ENCODE measurements around the gene SYT5. TPM values are rescaled to one million over a fixed set of nuclear protein-coding genes. Genes with fewer than 3 reads are reported as not detected.
"Not testable (repeated sequence)": the region's sequence is repeated elsewhere in the genome, so short reads cannot be mapped to it uniquely, and the experiment has no call there.

Gene SYT5
- total RNA-seq, 1 donor, result not detected

DNA sequence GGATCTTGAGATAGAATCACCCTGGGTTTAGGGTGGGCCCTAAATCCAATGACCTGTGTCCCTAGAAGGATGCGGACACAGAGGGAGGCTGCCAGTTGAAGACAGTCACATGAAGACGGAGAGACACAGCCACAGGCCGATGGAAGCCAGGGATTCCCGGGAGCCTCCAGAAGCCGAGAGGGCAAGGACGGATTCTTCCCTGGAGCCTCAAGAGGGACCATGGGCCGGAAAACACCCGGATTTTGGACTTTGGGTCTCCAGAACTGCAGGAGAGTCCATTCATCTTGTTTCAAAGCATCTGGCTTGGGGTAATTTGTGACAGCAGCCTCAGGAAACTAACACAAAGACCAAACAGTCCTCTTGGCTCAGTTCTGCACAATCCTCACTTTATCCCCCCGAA is 46.2 kb upstream of the SYT5 start:
- H3K9me3 ChIP-seq (ENCODE audit: low read depth, low read length), result no peaks in the 10 kb centered on the region
- no peak overlapping the region for H2AFZ ChIP-seq (ENCODE audit: low read length)
- no peak overlapping the region for H3K4me2 ChIP-seq (ENCODE audit: insufficient read depth, low read length)
- H3K4me3 ChIP-seq (ENCODE audit: insufficient read depth, low read length), result no peak overlapping the region
- no peaks in the 10 kb centered on the region for H3K27me3 ChIP-seq (ENCODE audit: insufficient read depth, low read length)
- DNase-seq (ENCODE audit: insufficient read length, low spot score, missing footprints), result peak; percentile 64
- TF ChIP-seq, protein P1, sequence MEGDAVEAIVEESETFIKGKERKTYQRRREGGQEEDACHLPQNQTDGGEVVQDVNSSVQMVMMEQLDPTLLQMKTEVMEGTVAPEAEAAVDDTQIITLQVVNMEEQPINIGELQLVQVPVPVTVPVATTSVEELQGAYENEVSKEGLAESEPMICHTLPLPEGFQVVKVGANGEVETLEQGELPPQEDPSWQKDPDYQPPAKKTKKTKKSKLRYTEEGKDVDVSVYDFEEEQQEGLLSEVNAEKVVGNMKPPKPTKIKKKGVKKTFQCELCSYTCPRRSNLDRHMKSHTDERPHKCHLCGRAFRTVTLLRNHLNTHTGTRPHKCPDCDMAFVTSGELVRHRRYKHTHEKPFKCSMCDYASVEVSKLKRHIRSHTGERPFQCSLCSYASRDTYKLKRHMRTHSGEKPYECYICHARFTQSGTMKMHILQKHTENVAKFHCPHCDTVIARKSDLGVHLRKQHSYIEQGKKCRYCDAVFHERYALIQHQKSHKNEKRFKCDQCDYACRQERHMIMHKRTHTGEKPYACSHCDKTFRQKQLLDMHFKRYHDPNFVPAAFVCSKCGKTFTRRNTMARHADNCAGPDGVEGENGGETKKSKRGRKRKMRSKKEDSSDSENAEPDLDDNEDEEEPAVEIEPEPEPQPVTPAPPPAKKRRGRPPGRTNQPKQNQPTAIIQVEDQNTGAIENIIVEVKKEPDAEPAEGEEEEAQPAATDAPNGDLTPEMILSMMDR (IDR thresholded peaks at IDR 0.05; ENCODE audit: extremely low read depth, low read depth, low read length), result no peak
- peaks cover 10% of the 10 kb centered on the region for H4K20me1 ChIP-seq (ENCODE audit: insufficient read depth, low read length)
- H3K4me1 ChIP-seq (ENCODE audit: insufficient read depth, low read length), result no peaks in the 10 kb centered on the region
- no peak overlapping the region for H3K27ac ChIP-seq (ENCODE audit: low read depth, low read length)
- H3K79me2 ChIP-seq (ENCODE audit: insufficient read depth, low read length), result no peaks in the 10 kb centered on the region
- H3K36me3 ChIP-seq (ENCODE audit: insufficient read depth, low read length), result peaks cover 10% of the 10 kb centered on the region

DNA sequence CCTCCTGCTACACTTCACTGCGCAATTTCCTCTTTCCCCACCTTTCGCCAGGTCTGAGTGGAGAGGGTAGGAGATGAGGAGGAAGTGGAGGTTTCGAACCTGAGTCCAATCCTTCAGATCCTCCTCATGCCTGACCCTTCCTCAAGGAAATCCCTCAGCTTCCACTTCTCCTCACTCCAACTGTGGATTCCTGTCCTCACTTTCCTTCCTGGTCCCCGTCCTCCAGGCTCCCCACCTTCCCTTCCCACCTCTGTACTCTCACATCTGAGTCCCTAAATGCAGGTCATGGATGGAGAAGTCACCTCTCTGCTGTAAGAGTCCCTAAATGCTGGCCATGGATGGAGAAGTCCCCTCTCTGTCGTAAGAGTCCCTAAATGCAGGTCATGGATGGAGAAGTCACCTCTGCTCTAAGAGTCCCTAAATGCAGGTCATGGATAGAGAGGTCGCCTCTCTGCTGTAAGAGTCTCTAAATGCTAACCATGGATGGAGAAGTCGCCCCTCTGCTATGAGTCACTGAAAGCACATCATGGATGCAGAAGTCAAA is 45.4 kb upstream of the SYT5 start:
- Histone ChIP-seq H3K9me3 (ENCODE audit: low read depth, low read length) (no peaks in the 10 kb centered on the region), H3K27ac (ENCODE audit: low read depth, low read length) (no peak overlapping the region), H3K4me1 (ENCODE audit: insufficient read depth, low read length) (no peaks in the 10 kb centered on the region), H3K4me2 (ENCODE audit: insufficient read depth, low read length) (no peak overlapping the region), H3K4me3 (ENCODE audit: insufficient read depth, low read length) (no peak overlapping the region), H3K79me2 (ENCODE audit: insufficient read depth, low read length) (no peaks in the 10 kb centered on the region), H3K27me3 (ENCODE audit: insufficient read depth, low read length) (no peaks in the 10 kb centered on the region), H2AFZ (ENCODE audit: low read length) (no peak overlapping the region), H3K36me3 (ENCODE audit: insufficient read depth, low read length) (peaks cover 6% of the 10 kb centered on the region), H4K20me1 (ENCODE audit: insufficient read depth, low read length) (peaks cover 10% of the 10 kb centered on the region)
- DNase-seq (ENCODE audit: insufficient read length, low spot score, missing footprints), result peak; percentile 56
- TF ChIP-seq, protein P1 (IDR thresholded peaks at IDR 0.05; ENCODE audit: extremely low read depth, low read depth, low read length), result no peak

DNA sequence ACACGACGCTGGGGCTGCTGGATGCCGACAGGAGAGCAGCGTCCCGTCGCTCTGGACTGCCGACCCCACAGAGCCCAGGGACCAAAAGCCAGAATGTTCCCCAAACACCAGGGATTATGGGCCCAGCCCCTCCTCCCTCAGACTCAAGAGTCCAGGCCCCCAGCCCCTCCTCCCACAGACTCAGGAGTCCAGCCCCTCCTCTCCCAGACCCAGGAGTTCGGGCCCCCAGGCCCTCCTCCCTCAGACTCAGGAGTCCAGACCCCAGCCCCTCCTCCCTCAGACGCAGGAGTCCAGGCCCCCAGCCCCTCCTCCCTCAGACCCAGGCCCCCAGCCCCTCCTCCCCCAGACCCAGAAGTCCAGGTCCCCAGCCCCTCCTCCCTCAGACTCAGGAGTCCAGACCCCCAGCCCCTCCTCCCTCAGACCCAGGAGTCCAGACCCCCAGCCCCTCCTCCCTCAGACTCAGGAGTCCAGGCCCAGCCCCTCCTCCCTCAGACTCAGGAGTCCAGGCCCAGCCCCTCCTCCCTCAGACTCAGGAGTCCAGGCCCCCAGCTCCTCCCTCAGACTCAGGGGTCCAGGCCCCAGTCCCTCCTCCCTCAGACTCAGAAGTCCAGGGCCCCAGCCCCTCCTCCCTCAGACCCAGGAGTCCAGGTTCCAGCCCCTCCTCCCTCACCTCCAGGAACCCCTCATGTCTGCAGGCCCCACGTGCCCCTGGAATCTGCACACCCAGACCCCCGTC is 44.8 kb upstream of the SYT5 start:
- H3K4me1 ChIP-seq (ENCODE audit: insufficient read depth, low read length); H3K9me3 ChIP-seq (ENCODE audit: low read depth, low read length); H3K4me2 ChIP-seq (ENCODE audit: insufficient read depth, low read length); H2AFZ ChIP-seq (ENCODE audit: low read length); H3K36me3 ChIP-seq (ENCODE audit: insufficient read depth, low read length); H3K4me3 ChIP-seq (ENCODE audit: insufficient read depth, low read length); H3K79me2 ChIP-seq (ENCODE audit: insufficient read depth, low read length); H3K27me3 ChIP-seq (ENCODE audit: insufficient read depth, low read length); H3K27ac ChIP-seq (ENCODE audit: low read depth, low read length): not testable (repeated sequence)
- DNase-seq (ENCODE audit: insufficient read length, low spot score, missing footprints), result peak; percentile 32
- H4K20me1 ChIP-seq (ENCODE audit: insufficient read depth, low read length), result peaks cover 10% of the 10 kb centered on the region

DNA sequence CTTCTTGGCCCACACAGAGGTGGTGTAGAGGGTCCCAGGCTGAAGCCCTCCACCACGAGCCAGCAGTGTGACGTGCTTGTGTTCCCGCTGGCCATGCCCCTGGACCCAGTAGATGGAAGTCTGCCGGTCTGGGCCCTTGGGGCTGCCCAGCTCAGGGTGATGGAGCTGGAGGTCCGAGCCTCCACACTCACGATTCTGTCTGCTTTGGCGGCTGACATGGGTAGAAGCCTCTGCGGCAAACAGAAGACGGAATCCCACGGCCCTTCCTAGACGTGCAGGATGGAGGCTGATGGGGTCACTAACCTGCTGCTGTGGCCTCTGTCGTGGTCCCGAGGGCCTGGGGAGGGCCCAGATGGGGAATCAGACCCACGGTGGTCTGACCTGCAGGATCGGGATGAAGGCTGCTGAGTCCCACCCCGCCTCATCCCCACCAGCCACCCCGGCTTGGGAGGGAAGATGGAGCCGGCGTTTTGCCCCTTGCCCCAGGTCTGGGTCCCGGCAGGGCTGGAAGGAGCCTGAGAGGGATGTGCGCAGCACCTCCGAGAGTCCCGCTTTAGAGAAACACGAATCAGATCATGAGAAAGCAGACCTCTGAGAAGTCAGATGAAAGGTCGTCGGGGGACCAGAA is 44.1 kb upstream of the SYT5 start:
- DNase-seq (ENCODE audit: insufficient read length, low spot score, missing footprints), result peak; percentile 69

More for the DNA sequence above, 44.1 kb upstream of the SYT5 start:
- H3K27ac ChIP-seq (ENCODE audit: low read depth, low read length), result no peak overlapping the region
- no peak overlapping the region for H3K4me2 ChIP-seq (ENCODE audit: insufficient read depth, low read length)
- no peaks in the 10 kb centered on the region for H3K9me3 ChIP-seq (ENCODE audit: low read depth, low read length)
- H3K4me3 ChIP-seq (ENCODE audit: insufficient read depth, low read length), result no peak overlapping the region
- peaks cover 10% of the 10 kb centered on the region for H4K20me1 ChIP-seq (ENCODE audit: insufficient read depth, low read length)
- H3K36me3 ChIP-seq (ENCODE audit: insufficient read depth, low read length), result peaks cover 6% of the 10 kb centered on the region
- no peak overlapping the region for H2AFZ ChIP-seq (ENCODE audit: low read length)
- no peaks in the 10 kb centered on the region for H3K4me1 ChIP-seq (ENCODE audit: insufficient read depth, low read length)
- H3K79me2 ChIP-seq (ENCODE audit: insufficient read depth, low read length), result no peaks in the 10 kb centered on the region
- H3K27me3 ChIP-seq (ENCODE audit: insufficient read depth, low read length), result no peaks in the 10 kb centered on the region
- TF ChIP-seq, protein P1 (IDR thresholded peaks at IDR 0.05; ENCODE audit: extremely low read depth, low read depth, low read length), result no peak
